Measurements from ENCODE around the gene WTIP.

DNA sequence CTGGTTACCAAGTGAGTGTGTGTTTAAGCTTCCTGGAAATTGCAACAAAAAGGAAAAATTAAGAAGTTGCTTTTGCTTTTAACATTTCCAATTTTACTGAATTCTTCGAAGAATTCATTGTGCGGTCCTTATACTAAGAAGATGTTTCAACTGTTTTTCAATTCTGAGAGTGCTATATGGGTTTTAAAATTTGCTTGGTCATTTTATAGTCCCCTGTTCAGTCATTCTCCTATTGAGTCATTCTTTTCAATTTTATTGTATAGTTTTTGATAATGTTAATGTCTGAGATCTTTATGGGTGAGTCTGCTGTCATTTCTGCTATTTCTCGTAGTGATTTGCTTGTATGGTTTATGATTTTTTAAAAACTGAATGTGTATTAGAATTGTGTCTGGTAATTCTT lies 26.9 kb upstream of the WTIP start:
- TF ChIP-seq, protein P1, sequence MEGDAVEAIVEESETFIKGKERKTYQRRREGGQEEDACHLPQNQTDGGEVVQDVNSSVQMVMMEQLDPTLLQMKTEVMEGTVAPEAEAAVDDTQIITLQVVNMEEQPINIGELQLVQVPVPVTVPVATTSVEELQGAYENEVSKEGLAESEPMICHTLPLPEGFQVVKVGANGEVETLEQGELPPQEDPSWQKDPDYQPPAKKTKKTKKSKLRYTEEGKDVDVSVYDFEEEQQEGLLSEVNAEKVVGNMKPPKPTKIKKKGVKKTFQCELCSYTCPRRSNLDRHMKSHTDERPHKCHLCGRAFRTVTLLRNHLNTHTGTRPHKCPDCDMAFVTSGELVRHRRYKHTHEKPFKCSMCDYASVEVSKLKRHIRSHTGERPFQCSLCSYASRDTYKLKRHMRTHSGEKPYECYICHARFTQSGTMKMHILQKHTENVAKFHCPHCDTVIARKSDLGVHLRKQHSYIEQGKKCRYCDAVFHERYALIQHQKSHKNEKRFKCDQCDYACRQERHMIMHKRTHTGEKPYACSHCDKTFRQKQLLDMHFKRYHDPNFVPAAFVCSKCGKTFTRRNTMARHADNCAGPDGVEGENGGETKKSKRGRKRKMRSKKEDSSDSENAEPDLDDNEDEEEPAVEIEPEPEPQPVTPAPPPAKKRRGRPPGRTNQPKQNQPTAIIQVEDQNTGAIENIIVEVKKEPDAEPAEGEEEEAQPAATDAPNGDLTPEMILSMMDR (IDR thresholded peaks at IDR 0.05), result no peak
- TF ChIP-seq EP300 (IDR thresholded peaks at IDR 0.05), result no peak
- TF ChIP-seq POLR2A (IDR thresholded peaks at IDR 0.05), result no peak

All from ovary (tissue), 3 donors.